BE2C (cell line): Measurements from ENCODE around the gene TRPV3. TPM values are rescaled to one million over a fixed set of nuclear protein-coding genes. Genes with fewer than 3 reads are reported as not detected.

Experiments
- DNase-seq: peaks from one replicate; pipeline ENCODE4 v3.0.0-alpha.2; 2020
- H3K27me3 ChIP-seq: fragments of 250-450 bp; sonication (Bioruptor Pico); 2 replicates; pipeline ENCODE4 v1.5.1; 2020; ENCODE audit warnings: mild to moderate bottlenecking
- H3K36me3 ChIP-seq: fragments of 250-450 bp; sonication (Bioruptor Pico); 2 replicates; pipeline ENCODE4 v1.5.1; 2020; ENCODE audit warnings: mild to moderate bottlenecking
- H3K4me1 ChIP-seq: fragments of 250-450 bp; sonication (Bioruptor Pico); 2 replicates; pipeline ENCODE4 v1.5.1; 2020
- H3K4me3 ChIP-seq: 2 replicates; pipeline ENCODE4 v1.5.1; 2011; ENCODE audit warnings: low read depth, low read length
- H3K9me3 ChIP-seq: fragments of 250-450 bp; sonication (Bioruptor Pico); 2 replicates; pipeline ENCODE4 v1.5.1; 2020
- CTCF ChIP-seq: IDR thresholded peaks from 2 replicates; pipeline ENCODE4 v1.5.1; 2012; ENCODE audit warnings: mild to moderate bottlenecking, low read depth, low read length
- polyA plus RNA-seq: library from polyadenylated mRNA; unstranded; fragments of >200 nt; gene quantifications from one replicate; pipeline ENCODE4 v1.2.1, GENCODE V29; 2012; ENCODE audit warnings: low read depth, missing spikeins; ENCODE audit not compliant: insufficient read length, insufficient read depth

TRPV3 gene
- 0.28 TPM for polyA plus RNA-seq

GRCh38 chr17:3557768-3558583 is at the start of gene TRPV3:
TRPV3 (minus strand) TSS chr17:3557812; CDS start chr17:3554850, 2,962 bp downstream.
- Histone ChIP-seq H3K36me3 (no peaks in the 10 kb centered on the region), H3K9me3 (no peaks in the 10 kb centered on the region), H3K4me1 (no peaks in the 10 kb centered on the region), H3K27me3 (no peaks in the 10 kb centered on the region), H3K4me3 (no peak within 1 kb of the TSS)
- peak; percentile 35 for DNase-seq
- no peak for TF ChIP-seq CTCF

- Histone ChIP-seq H3K4me1 (no peaks in the 10 kb centered on the region), H3K27me3 (no peaks in the 10 kb centered on the region), H3K36me3 (no peaks in the 10 kb centered on the region), H3K9me3 (no peaks in the 10 kb centered on the region), H3K4me3 (no peak overlapping the region)
- DNase-seq, result no peak
- TF ChIP-seq CTCF, result no peak
These were observed 46.3 kb upstream of the TRPV3 start for GRCh38 chr17:3603870-3604259.

- DNase-seq, result no peak
- Histone ChIP-seq H3K27me3 (no peaks in the 10 kb centered on the region), H3K9me3 (no peaks in the 10 kb centered on the region), H3K4me3 (no peak overlapping the region), H3K4me1 (no peaks in the 10 kb centered on the region), H3K36me3 (no peaks in the 10 kb centered on the region)
- no peak for TF ChIP-seq CTCF
These were observed 45.7 kb upstream of the TRPV3 start for GRCh38 chr17:3603119-3603869.

- Histone ChIP-seq H3K36me3 (no peaks in the 10 kb centered on the region), H3K9me3 (no peaks in the 10 kb centered on the region), H3K27me3 (no peaks in the 10 kb centered on the region), H3K4me3 (no peak overlapping the region), H3K4me1 (no peaks in the 10 kb centered on the region)
- peak; percentile 56 for TF ChIP-seq CTCF
- peak; percentile 35 for DNase-seq
These were observed 44.9 kb upstream of the TRPV3 start for GRCh38 chr17:3602499-3602898.

GRCh38 chr17:3600529-3601205 is 43.1 kb upstream of the TRPV3 start:
- no peak for TF ChIP-seq CTCF
- H3K4me1 ChIP-seq, result no peaks in the 10 kb centered on the region
- H3K9me3 ChIP-seq, result no peaks in the 10 kb centered on the region
- DNase-seq, result no peak
- no peaks in the 10 kb centered on the region for H3K27me3 ChIP-seq
- H3K36me3 ChIP-seq, result no peaks in the 10 kb centered on the region
- no peak overlapping the region for H3K4me3 ChIP-seq
